GM21526 (cell line): ENCODE results near the gene EPM2AIP1.
"Not testable (repeated sequence)": the region's sequence is repeated elsewhere in the genome, so short reads cannot be mapped to it uniquely, and the experiment has no call there.

Experiments used
- ATAC-seq: cut with Tn5 transposase; IDR thresholded peaks from one replicate; pipeline ENCODE4 v1.9.1; 2021; ENCODE audit warnings: moderate library complexity; ENCODE audit not compliant: unreplicated experiment, low FRiP score

EPM2AIP1 gene

GRCh38 chr3:36992806-36993325, at the start of gene EPM2AIP1:
EPM2AIP1 (minus strand) TSS chr3:36993131; CDS start chr3:36993077, 54 bp downstream.
- ATAC-seq = peak; percentile 89

- not testable (repeated sequence) for ATAC-seq
Observed at GRCh38 chr3:37042712-37043111, 49.8 kb upstream of the EPM2AIP1 start.

- ATAC-seq = no peak
Observed at GRCh38 chr3:37041546-37042195, 48.7 kb upstream of the EPM2AIP1 start.

- no peak for ATAC-seq
Observed at GRCh38 chr3:37040231-37040630, 47.3 kb upstream of the EPM2AIP1 start.

GRCh38 chr3:37039161-37039846, 46.4 kb upstream of the EPM2AIP1 start:
- no peak for ATAC-seq

- ATAC-seq = no peak
Observed at GRCh38 chr3:37037352-37037751, 44.4 kb upstream of the EPM2AIP1 start.

- ATAC-seq = no peak
Observed at GRCh38 chr3:37032961-37033360, 40.0 kb upstream of the EPM2AIP1 start.

GRCh38 chr3:37031096-37031682, 38.3 kb upstream of the EPM2AIP1 start:
- no peak for ATAC-seq

- no peak for ATAC-seq
Observed at GRCh38 chr3:37030588-37030987, 37.7 kb upstream of the EPM2AIP1 start.

GRCh38 chr3:37029516-37030163, 36.7 kb upstream of the EPM2AIP1 start:
- no peak for ATAC-seq

- ATAC-seq = no peak
Observed at GRCh38 chr3:37029111-37029510, 36.2 kb upstream of the EPM2AIP1 start.

- ATAC-seq = no peak
Observed at GRCh38 chr3:37028329-37028728, 35.4 kb upstream of the EPM2AIP1 start.

- no peak for ATAC-seq
Observed at GRCh38 chr3:37026851-37027250, 33.9 kb upstream of the EPM2AIP1 start.

- ATAC-seq = no peak
Observed at GRCh38 chr3:37025561-37026335, 32.8 kb upstream of the EPM2AIP1 start.

GRCh38 chr3:37024820-37025405, 32.0 kb upstream of the EPM2AIP1 start:
- ATAC-seq = no peak

GRCh38 chr3:37024092-37024491, 31.2 kb upstream of the EPM2AIP1 start:
- no peak for ATAC-seq

- ATAC-seq = no peak
Observed at GRCh38 chr3:37017683-37018082, 24.8 kb upstream of the EPM2AIP1 start.

- ATAC-seq = no peak
Observed at GRCh38 chr3:37016903-37017302, 24.0 kb upstream of the EPM2AIP1 start.

GRCh38 chr3:37015642-37016041, 22.7 kb upstream of the EPM2AIP1 start:
- ATAC-seq = no peak

- no peak for ATAC-seq
Observed at GRCh38 chr3:37014620-37015019, 21.7 kb upstream of the EPM2AIP1 start.
